DND-41 (cell line): ENCODE results near the gene MCC.

Experiments used
- EZH2 ChIP-seq: IDR thresholded peaks from 3 replicates; pipeline ENCODE4 v1.6.1; 2012; ENCODE audit warnings: borderline replicate concordance, low read depth, mild to moderate bottlenecking, moderate library complexity, low read length, inconsistent platforms; ENCODE audit not compliant: severe bottlenecking
- TF ChIP-seq, protein P1 (sequence below): IDR thresholded peaks from 2 replicates; pipeline ENCODE4 v1.5.1; 2012; ENCODE audit warnings: borderline replicate concordance, low read length, moderate library complexity, mild to moderate bottlenecking; ENCODE audit not compliant: poor library complexity, severe bottlenecking; ENCODE audit errors: extremely low read depth

DNA sequence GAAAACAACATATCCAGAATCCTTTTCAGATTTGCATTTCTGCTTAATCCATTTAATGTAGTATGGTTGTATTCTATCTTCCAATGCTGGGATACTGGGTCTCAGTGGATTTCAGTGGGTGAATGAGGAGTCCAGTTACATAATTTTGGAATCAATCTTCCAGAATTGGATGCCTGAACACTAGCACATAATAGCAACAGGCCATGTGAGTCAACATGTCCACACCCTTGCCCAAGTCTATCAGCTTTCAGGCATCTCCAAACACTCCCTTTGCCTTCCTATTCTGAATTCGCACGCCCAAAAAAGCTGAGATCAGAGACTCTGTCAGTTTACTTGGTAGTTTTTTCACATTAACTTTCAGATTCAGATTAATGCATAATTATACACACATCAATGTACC, 256.0 kb downstream of the MCC start:
- TF ChIP-seq, protein P1, sequence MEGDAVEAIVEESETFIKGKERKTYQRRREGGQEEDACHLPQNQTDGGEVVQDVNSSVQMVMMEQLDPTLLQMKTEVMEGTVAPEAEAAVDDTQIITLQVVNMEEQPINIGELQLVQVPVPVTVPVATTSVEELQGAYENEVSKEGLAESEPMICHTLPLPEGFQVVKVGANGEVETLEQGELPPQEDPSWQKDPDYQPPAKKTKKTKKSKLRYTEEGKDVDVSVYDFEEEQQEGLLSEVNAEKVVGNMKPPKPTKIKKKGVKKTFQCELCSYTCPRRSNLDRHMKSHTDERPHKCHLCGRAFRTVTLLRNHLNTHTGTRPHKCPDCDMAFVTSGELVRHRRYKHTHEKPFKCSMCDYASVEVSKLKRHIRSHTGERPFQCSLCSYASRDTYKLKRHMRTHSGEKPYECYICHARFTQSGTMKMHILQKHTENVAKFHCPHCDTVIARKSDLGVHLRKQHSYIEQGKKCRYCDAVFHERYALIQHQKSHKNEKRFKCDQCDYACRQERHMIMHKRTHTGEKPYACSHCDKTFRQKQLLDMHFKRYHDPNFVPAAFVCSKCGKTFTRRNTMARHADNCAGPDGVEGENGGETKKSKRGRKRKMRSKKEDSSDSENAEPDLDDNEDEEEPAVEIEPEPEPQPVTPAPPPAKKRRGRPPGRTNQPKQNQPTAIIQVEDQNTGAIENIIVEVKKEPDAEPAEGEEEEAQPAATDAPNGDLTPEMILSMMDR = no peak
- TF ChIP-seq EZH2 = no peak
